ENCODE measurements around the gene RUNDC3A.

DNA sequence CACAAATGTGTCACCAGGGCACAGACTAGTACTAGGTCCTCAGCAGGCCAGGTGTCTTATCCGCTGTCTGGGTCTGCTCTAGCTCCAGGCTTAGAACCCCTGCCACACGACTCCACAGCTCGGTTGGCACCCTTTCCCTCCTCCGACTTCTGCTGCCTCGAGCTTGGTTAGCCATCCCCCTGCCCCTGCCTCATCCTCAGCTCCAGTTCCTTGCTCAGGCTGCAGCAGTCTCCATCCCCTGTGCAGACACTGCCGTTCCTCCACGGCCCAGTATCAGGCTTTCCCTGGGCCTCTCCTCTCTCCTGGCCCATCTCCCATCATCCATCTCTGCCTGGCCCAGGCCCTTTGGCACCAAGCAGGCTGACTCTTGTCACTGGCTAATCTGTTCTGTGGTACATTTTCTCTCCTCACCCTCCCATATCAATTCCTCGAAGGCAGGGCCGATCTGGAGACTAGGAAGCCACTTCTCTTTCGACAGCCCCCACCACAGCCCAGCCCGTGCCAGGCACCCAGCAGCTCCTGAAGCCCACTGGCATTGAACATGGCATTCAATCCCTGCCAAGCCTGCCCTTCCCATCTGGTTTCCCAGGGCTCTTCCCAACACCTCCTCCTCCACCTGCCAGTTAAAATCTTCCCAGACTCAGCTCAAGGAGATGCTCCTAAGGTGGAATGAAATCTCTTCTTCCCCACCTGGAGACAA lies 35.3 kb downstream of the RUNDC3A start:
- no peak for TF ChIP-seq SIX5 (IDR thresholded peaks at IDR 0.05; ENCODE audit: low read depth, low read length)
- TF ChIP-seq, protein P1, sequence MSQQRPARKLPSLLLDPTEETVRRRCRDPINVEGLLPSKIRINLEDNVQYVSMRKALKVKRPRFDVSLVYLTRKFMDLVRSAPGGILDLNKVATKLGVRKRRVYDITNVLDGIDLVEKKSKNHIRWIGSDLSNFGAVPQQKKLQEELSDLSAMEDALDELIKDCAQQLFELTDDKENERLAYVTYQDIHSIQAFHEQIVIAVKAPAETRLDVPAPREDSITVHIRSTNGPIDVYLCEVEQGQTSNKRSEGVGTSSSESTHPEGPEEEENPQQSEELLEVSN (IDR thresholded peaks at IDR 0.05), result no peak
- TF ChIP-seq CBX8 (IDR thresholded peaks at IDR 0.05; ENCODE audit: borderline replicate concordance, low read depth, low read length), result no peak
- TF ChIP-seq RFX5 (IDR thresholded peaks at IDR 0.05; ENCODE audit: borderline replicate concordance, low read depth, low read length), result no peak
